Measurements from ENCODE around the gene CDHR1. TPM values are rescaled to one million over a fixed set of nuclear protein-coding genes. Genes with fewer than 3 reads are reported as not detected.

Gene CDHR1
- total RNA-seq, 4 donors from 2014 or later, result 0.10 to 0.67 TPM; not detected in 2

GRCh38 chr10:84265418-84265817 is 71.1 kb downstream of the CDHR1 start:
- H3K27ac ChIP-seq, result no peak overlapping the region
- H3K36me3 ChIP-seq, result no peaks in the 10 kb centered on the region
- H3K4me1 ChIP-seq, result peaks cover 0 to 6% (median 0%) of the 10 kb centered on the region in 3 donors
- H3K27me3 ChIP-seq, result peaks cover 76% of the 10 kb centered on the region
- TF ChIP-seq POLR2A (IDR thresholded peaks at IDR 0.05) (no peak), CTCF (IDR thresholded peaks at IDR 0.05) (no peak), POLR2AphosphoS5 (IDR thresholded peaks at IDR 0.05) (no peak), EP300 (IDR thresholded peaks at IDR 0.05) (no peak)
- 60 to 79% methylated on average over 2 to 4 of the region's 4 CpGs for WGBS, 2 donors (ENCODE audit: low coverage in 1 of 2)
- no peak overlapping the region for H3K4me3 ChIP-seq
- H3K9me3 ChIP-seq, result no peaks in the 10 kb centered on the region
- no peak for ATAC-seq

GRCh38 chr10:84267503-84268126 is 73.3 kb downstream of the CDHR1 start:
- Histone ChIP-seq H3K4me1 (peaks cover 0 to 6% (median 0%) of the 10 kb centered on the region in 3 donors), H3K36me3 (no peaks in the 10 kb centered on the region), H3K27me3 (peaks cover 60% of the 10 kb centered on the region), H3K4me3 (no peak overlapping the region), H3K9me3 (no peaks in the 10 kb centered on the region), H3K27ac (no peak overlapping the region)
- ATAC-seq, result no peak
- WGBS, 2 donors (ENCODE audit: low coverage in 1 of 2), result 33 to 43% methylated on average over 4 of the region's 7 CpGs
- TF ChIP-seq POLR2A (IDR thresholded peaks at IDR 0.05) (no peak), POLR2AphosphoS5 (IDR thresholded peaks at IDR 0.05) (no peak), CTCF (IDR thresholded peaks at IDR 0.05) (peak in 1 of 4 experiments; percentile 43)

GRCh38 chr10:84269162-84269561 is 74.8 kb downstream of the CDHR1 start:
- 67 to 75% methylated on average over 1 of the region's 1 CpG for WGBS, 2 donors (ENCODE audit: low coverage in 1 of 2)

More at GRCh38 chr10:84269162-84269561, 74.8 kb downstream of the CDHR1 start:
- Histone ChIP-seq H3K9me3 (no peaks in the 10 kb centered on the region), H3K4me1 (peaks cover 0 to 6% (median 0%) of the 10 kb centered on the region in 3 donors), H3K27ac (no peak overlapping the region), H3K4me3 (no peak overlapping the region), H3K36me3 (no peaks in the 10 kb centered on the region), H3K27me3 (peaks cover 59% of the 10 kb centered on the region)
- TF ChIP-seq POLR2A (IDR thresholded peaks at IDR 0.05), result no peak
- no peak for TF ChIP-seq CTCF (IDR thresholded peaks at IDR 0.05)
- no peak for TF ChIP-seq EP300 (IDR thresholded peaks at IDR 0.05)
- TF ChIP-seq POLR2AphosphoS5 (IDR thresholded peaks at IDR 0.05), result no peak
- ATAC-seq, result no peak

Other genes with a start within 250 kb of the CDHR1 start
- gene GHITM, start 55.0 kb upstream of the CDHR1 start, total RNA-seq, result 100 to 1,000 TPM; 134 to 230 (median 190) TPM
- gene GPR15LG, start 20.7 kb upstream of the CDHR1 start, total RNA-seq, result 10 to 100 TPM in 1 of 4 donors, 1 to 10 TPM in 1, not detected in 2; 1.2 to 10.1 TPM
- not detected for gene LRIT2, start 31.0 kb downstream of the CDHR1 start, total RNA-seq
- gene LRIT1, start 47.0 kb downstream of the CDHR1 start, total RNA-seq, result under 1 TPM in 1 of 4 donors, not detected in 3; 0.12 TPM
- gene RGR, start 50.5 kb downstream of the CDHR1 start, total RNA-seq, result 1 to 10 TPM in 2 of 4 donors, not detected in 2; 1.1 to 2.6 TPM
- gene CCSER2, start 134.1 kb downstream of the CDHR1 start, total RNA-seq, result 10 to 100 TPM; 64.5 to 93.5 (median 83.3) TPM